ENCODE data around the gene ZFP1.

ZFP1 gene

DNA sequence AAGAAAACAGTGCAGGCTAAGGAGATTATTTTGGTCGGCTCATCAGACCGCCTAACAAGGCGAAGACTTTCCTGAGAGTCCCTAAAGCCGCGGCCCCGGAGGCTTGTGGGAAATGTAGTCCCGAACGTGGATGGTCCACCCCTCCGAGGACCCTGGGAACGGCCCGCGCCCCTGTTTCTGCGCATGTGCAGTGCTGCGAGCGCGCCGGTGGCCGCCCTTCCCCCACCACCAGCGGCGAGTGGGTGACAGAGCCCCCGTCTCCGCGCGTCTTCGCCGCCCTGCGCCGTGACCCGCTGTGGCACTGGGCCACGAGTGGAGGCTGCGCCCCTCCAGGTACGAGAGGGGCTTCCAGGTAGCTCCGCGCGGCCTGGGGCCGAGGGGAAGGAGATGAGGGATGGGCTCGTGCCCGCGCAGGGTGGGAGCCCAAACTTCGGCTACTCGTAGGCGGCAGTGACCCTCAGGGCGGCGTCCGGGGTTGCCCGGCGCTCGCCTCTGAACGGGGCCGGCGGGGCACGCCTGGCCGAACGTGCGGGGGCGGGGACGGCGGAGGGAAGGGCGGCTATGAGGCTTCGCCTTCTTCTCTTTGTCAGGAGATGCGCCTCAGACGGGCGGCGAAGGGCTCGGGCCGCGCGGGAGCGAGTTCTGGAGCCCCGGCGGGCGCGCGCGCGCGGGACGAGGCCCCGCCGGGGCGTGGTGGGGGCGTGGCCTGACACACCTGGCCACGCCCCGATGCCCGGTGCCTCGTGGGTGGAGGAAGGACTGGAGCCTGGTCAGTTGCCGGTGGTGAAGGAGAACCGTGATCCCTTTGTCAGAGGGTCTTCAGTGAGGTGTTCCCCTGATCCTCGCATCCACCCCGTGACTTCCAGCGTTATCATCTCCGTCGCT lies at the start of gene ZFP1:
Gene ZFP1 (plus strand): TSS at position 214 of the 885 bp plus-strand sequence. CDS start 4,428 bp downstream, outside the sequence.
- DNase-seq: peak; percentile 92

DNA sequence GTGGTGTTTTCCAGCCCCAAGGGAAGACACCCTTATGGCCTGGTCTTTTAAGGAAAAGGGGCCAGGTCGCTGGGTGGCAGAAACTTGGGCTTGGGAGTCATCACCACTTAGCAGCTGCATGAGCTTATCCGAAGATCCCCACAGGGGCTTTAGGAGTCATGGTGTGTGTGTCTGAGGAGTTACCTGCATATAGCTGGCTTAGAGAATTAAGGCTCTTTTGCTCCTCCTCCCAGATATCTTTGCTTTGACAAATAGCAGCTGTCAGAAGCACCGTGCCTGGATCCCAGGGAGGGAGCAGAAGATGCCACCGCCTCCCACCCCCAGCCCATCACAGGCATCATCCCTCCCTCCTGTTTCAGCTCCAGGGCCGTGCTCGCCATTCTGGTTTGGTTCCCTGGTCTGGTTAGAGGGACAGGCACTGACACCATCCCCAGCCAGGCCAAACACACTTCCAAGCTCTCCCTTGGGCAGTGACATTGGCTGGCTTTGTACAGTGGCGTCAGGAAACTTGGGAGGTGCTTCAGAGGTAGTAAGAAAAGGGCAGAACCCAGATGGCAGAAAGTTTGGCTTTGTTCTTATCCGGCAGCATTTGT lies 49.2 kb upstream of the ZFP1 start:
- DNase-seq: no peak

DNA sequence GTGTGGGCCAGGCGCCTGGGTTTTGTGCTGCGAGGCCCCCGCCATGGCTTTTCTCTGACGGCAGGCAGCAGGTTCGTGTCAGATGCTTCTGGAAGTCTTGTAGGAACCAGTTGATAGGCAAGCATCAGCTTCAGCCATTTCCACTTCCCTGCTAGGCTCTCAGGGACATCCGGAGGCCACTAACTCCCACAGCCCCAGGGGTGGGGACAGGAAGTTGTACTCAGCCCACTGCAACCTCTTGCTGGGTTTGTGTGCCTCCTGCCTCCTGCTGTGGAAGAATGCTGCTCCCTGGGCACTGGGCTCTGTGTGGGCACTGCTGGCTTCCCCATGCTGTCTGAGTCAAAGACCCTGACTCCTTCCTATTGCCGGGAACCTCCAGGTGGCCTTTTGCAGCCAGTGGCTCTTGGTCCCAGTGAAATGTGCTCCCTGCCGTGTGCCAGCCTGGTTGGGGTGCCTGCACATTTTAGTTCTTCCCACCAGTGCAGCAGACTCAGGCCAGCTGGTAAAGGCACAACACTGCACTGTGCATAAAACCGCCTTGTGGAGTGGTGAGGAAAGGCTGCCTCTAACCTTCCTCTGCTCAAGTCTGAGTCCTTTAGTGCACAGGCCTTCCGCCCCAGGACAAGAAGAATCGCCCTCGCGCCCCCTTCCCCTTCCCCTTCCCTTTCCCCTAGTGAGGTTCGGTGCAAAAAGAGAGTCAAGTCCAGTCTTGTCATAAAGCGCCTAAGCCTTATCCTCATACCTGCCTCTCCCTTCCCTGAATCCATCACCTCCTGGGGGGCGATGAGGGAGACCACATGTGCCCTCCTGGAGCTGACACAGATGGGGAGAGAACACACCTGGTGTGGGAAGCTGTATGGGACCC lies 48.4 kb upstream of the ZFP1 start:
- peak; percentile 36 for DNase-seq

DNA sequence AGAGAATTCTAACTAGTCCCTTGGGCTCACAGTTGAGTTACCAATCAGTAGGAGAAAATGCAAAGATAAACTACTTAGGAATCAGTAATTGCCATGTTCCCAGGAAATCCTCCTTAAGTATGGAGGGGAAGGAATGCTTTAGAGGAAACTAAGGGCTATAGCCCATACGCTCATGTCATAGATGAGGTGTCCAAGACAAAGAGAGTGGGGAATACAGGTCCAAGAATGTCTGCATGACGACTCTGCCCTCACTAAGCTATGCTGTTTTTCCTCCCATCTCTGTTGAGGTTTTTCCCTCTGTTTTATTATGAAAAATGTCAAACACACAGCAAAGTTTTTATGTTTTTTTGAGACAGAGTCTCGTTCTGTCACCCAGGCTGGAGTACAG lies 47.7 kb upstream of the ZFP1 start:
- DNase-seq: no peak

GRCh38 chr16:75101635-75102034 lies 46.7 kb upstream of the ZFP1 start:
- DNase-seq: no peak

DNA sequence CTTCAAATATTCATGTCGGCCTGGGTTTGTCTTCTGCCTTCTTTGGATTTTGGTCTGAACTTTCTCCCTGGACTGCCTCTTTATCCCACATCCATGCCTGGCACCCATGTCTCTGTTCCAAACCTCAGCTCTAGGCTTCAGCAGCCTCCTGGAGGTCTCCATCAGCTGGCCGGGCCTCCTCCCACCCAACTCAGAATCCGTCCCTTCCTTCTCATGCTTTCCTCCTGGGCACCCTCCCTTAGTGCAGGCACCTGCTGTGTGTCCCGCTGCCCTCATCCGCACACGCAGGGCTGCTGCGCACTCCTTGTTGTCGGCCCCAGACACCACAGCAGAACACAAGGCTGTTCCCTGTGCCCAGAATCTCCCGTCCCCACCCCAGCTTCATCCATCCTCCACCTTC lies 45.7 kb upstream of the ZFP1 start:
- DNase-seq: no peak

- DNase-seq: no peak
These were observed 44.3 kb upstream of the ZFP1 start for GRCh38 chr16:75103994-75104393.

DNA sequence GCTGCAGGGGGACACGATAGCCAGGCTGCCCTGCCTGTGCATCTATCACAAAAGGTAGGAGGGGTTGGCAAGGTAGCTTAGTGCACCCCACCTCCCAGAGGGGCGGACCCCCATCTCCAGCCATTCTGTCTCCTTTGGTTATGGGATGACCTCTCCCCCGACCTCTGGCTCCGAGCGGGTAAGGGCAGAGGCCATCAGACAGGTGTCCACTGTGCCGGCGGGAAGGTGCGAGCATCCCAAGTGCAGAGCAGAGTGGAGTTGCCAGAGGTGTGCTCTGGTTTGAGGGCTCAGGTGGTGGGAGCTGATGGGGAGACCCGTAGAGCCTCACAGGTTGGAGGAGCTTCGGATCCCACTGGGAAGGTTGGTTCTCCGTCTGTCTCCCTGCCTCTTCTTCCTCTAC lies 43.5 kb upstream of the ZFP1 start:
- DNase-seq: no peak

GRCh38 chr16:75105306-75106061 lies 42.8 kb upstream of the ZFP1 start:
- no peak for DNase-seq

DNA sequence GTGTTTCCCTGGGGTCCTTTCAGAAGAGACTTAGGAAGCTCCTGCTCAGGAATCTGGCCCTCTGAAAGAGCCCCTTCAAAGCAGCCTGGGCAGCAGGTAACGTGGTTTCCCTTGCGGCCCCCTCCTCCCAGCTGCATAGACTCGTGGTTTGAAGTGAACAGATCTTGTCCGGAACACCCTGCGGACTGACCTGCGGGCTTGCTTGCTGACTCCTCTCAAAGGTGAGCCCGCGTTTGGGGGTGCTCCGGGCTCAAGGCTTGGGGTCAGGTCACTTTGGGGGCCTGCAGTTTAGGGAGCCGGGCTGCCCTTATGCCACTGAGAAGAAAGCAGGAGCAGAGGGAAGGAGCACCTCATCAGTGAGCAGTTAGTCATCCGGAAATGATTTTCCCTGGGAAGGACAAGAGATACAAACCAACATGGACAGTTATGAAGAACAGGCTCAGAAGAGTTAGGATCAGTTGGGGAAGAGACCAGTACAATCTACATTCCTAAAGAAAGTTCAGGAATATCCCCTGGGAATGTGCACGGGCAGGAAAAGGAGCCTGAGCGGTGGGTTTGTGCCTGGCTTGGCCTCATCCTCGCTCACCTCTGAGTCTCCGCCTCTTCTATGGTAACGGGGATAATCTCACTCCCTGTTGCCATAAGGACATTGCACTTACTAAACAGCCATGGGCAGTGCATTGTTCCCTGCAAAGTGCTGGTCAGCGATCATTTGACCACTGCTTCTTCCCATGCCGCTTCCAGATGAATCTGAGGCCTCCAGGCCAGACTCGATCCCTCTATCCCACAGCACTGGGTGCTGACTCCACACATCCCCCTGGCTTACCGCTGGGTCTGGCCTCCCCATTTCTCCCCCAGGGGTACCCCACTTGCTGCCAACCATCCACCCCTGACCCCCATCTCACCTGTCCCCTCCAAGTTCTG lies 41.7 kb upstream of the ZFP1 start:
- no peak for DNase-seq

DNA sequence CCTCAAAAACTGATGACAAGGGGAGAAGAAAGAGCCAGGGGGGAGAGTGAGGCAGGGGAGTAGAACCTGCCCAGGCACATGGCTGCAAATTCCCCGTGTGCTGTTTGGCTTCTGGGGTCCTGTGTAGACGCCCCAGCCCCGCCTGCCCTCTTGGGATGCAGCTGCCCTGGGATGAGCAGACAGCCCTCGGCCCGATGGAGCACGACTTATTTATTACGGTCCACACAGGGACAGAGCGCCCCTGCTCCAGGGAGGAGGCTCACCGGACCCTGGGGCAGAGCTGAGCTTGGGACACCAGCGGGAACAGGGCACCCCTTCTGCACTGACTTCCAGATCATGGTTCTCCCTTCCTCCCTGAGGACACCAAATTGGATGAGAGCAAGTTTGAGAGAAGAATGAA lies 40.8 kb upstream of the ZFP1 start:
- no peak for DNase-seq

DNA sequence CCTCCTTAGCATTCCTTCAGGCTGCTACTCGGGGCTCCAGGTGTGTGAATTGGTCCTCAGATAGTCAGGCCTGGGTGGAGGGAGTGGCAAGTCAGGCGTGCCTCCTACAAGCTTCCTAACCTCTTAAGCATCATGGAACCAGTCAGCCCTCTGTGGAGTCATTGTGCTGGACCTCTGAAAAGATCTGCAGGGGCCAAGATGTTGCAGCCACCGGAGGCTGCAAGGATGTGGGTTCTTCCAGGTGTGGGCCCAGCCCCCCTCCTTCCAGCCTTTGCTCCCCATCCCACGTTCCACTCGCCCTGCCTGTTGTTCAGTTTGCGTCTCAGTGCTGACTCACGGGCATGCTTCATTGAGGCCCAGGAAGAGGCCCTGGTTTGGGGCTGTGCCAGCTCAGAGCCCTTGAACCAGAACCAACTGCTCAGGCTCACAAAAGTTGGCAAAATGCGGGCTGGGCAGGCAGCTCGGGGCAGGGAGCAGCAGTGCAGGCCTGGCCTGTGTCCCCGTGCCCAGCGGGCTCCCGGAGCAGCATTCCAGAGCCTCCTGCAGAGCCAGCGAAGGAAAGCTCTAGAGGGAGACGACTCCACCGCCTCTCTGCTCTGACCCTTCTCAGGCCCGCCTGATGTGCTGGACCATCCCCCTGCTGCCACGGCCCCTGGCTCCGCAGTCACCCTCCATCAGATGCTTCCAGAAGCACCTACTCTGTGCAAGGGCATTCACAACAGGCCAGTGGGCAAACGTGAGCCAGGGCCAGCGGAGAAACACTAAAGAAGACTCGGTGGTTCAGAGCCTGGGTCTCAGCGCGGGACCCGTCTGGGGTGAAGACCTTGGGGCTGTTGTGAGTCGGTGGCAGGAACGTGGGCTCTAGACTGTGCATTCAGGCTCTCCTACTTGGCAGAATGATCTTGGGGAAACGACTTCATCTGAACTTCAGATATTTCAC lies 39.3 kb upstream of the ZFP1 start:
- peak; percentile 94 for DNase-seq

- no peak for DNase-seq
These were observed 38.5 kb upstream of the ZFP1 start for GRCh38 chr16:75109732-75110243.

- DNase-seq: peak; percentile 89
These were observed 37.4 kb upstream of the ZFP1 start for GRCh38 chr16:75110637-75111513.

DNA sequence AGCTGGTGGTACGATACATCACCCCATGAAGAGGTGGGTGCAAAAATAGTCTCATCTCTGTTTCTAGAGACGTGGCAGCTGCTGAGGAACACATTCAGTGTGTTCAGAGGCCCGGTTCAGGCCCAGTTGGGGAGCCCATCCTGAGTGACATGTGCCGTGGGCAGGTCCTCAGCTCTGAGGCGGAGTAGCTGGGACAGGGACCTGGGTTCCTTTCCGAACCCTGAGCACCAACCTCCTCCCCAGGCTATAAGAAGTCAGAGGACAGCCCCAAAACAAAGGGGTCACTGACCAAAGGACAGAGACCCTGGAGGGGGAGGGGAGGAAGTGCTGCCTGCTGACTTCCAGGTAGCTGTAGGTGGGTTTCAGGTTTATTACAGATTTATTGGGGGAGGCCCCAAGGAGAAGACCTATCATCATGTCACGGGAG lies 36.8 kb upstream of the ZFP1 start:
- no peak for DNase-seq

GRCh38 chr16:75111961-75112733 lies 36.2 kb upstream of the ZFP1 start:
- no peak for DNase-seq

DNA sequence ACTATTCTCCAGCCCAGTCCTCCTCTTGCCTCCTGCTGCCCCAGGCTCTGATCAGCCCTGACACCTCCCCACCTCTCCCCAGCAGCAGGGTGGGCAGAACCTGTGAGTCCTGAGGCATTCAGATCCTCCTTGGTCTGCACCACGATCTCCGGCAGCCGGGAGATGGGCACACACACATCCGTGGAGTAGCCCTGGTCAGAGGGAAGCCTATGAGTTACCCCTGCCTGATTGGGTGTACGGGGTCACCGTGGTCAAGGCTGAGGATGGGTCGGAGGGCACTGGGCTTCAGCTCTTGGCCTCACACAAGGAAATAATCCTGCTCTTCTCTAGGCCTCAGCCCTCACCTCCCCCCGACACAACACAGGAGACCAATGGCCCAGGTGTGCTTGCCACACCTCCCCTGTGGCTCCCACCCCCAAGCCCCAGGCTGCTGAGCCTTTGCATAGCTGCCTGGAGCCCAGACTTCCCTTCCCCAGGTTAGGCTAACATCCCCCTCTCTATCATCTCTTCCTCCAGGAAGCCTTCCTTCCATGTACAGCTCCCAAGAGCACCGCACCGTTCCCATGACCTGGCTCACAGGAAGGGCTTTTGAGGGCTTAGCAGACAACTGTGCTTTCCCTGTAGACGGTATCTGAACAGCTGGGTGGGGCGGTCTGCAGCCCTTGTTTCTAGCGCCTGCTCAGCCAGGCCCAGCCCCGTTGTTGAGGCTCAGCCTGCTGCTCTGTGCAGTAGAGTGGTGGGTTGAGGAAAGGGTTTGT lies 35.4 kb upstream of the ZFP1 start:
- no peak for DNase-seq

All from EL (cell line).